ENCODE data around the gene S100A8.

Gene S100A8

DNA sequence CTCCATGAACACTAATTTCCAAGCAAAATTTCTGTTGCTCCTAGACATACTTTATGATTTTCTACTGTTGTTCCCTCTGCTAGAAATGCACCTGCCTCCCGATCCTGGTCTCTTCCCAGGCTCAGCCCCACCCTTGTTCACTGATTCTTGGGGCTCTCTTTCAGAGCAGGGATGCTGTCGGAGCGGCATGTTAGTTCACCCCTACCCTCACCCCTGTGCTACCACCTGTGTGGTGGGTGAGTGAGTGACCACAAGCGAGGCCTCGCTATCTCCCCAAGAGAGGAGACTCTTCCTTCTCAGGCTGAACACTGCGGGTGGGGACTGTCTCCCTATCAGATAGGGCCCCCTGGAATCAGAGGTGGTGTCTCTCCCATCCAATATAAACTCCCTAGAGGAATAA lies 4.9 kb upstream of the S100A8 start:
- in situ Hi-C loops (cut with MboI; ENCODE audit: low pct_unique_long_range_greater_than_20kb, low sequenced_read_pairs): no loop called here

GRCh38 chr1:153395136-153395685 lies 4.3 kb upstream of the S100A8 start:
- in situ Hi-C loops (cut with MboI; ENCODE audit: low pct_unique_long_range_greater_than_20kb, low sequenced_read_pairs): no loop called here
- no peak for DNase-seq

More for the DNA sequence above, 4.9 kb upstream of the S100A8 start:
- no peak for DNase-seq

DNA sequence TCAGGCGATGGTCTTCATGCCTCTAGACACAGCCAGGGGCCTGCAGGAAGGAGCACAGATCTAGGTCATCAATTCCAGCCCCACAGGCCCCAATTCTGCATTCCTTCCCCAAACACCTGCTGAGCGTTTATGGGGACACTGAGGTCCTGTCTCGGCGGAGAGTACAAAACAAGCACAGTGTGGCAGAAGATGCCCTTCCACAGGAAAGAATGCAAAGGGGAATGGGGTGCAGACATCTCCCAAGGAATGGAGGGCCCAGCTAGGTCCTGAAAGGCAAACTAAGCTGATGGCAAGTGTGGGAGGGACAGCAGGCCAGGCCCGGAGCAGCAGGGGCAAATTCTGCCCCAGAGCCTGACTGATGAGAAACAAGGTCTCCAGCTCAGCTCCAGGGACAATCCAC lies 3.5 kb upstream of the S100A8 start:
- DNase-seq: no peak
- in situ Hi-C loops (cut with MboI; ENCODE audit: low pct_unique_long_range_greater_than_20kb, low sequenced_read_pairs): no loop called here

- no peak for DNase-seq
- in situ Hi-C loops (cut with MboI; ENCODE audit: low pct_unique_long_range_greater_than_20kb, low sequenced_read_pairs): no loop called here
Measured at GRCh38 chr1:153393926-153394325, 3.1 kb upstream of the S100A8 start.

GRCh38 chr1:153392822-153393221 lies 1.9 kb upstream of the S100A8 start:
- DNase-seq: no peak
- in situ Hi-C loops (cut with MboI; ENCODE audit: low pct_unique_long_range_greater_than_20kb, low sequenced_read_pairs): no loop called here

DNA sequence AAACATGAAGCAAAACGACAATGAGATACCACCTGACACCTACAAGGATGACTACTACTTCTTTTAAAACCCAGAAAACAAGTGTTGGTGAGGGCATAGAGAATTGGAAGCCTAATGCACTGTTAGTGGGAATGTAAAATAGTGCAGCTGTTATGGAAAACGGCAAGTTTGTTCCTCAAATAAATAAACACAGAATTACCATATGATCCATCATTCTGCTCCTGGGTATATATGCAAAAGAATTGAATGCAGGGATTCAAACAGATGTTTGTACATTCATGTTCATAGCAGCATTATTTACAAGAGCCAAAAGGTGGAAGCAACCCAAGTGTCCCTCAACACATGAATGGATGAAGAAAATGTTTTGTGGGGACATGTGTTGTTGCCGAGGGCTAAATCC lies 1.4 kb upstream of the S100A8 start:
- no peak for DNase-seq
- in situ Hi-C loops (cut with MboI; ENCODE audit: low pct_unique_long_range_greater_than_20kb, low sequenced_read_pairs): no loop called here

DNA sequence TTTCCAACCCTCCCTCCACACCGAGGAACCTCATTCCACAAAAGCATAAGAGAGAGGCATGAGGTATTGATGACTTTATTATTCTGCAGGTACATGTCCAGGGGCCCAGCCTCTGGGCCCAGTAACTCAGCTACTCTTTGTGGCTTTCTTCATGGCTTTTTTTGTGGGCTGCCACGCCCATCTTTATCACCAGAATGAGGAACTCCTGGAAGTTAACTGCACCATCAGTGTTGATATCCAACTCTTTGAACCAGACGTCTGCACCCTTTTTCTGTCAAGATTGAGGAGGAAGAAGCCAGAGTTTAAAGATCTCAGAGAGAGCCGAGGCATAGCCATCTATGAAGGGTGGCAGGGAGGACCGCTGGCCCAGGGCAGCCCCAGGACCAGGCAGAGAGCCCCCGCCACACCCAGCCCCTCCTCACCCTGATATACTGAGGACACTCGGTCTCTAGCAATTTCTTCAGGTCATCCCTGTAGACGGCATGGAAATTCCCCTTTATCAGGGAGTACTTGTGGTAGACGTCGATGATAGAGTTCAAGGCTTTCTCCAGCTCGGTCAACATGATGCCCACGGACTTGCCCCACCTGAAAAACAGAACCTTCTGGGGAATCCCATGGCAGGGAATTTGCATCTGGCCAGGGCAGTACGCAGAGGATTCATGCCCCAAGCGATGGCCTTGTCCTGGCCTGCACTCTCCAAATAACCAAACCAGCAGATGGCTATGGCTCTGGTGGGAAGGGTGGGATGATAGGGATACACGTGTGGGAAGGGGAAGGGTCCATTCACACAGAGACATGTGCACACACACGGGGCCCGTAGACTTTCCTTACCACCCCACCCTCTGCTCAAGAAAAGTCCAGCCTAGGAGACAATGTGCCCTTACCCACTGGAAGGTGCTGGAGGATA lies 647 bp downstream of the S100A8 start:
- in situ Hi-C loops (cut with MboI; ENCODE audit: low pct_unique_long_range_greater_than_20kb, low sequenced_read_pairs): no loop called here
- DNase-seq: peak; percentile 20

GRCh38 chr1:153389401-153389800 lies 1.5 kb downstream of the S100A8 start:
- no peak for DNase-seq
- in situ Hi-C loops (cut with MboI; ENCODE audit: low pct_unique_long_range_greater_than_20kb, low sequenced_read_pairs): no loop called here

DNA sequence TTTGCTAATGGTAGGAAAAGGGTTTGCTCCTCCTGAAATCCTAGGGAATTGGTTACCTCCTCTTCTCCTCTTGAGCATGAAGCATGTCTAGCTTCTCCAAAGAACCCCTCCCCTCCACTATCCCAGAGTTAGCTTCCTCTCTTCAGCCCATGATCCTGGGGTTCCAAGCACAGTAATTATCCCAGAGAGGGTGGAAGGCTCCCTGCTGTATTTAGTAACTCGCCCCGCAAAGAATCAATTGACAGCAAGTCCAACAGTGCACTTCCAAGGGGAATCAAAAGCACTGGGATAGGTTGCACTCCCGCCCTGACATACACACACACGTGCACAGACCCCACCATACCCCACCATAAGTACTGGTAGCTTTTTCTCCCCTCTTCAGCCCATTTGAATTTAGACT lies 3.1 kb downstream of the S100A8 start:
- no peak for DNase-seq
- in situ Hi-C loops (cut with MboI; ENCODE audit: low pct_unique_long_range_greater_than_20kb, low sequenced_read_pairs): no loop called here

GRCh38 chr1:153387001-153387400 lies 3.9 kb downstream of the S100A8 start:
- in situ Hi-C loops (cut with MboI; ENCODE audit: low pct_unique_long_range_greater_than_20kb, low sequenced_read_pairs): no loop called here

GRCh38 chr1:153386500-153386901 lies 4.4 kb downstream of the S100A8 start:
- in situ Hi-C loops (cut with MboI; ENCODE audit: low pct_unique_long_range_greater_than_20kb, low sequenced_read_pairs): no loop called here
- DNase-seq: peak; percentile 57

More at GRCh38 chr1:153387001-153387400, 3.9 kb downstream of the S100A8 start:
- no peak for DNase-seq

- DNase-seq: no peak
- in situ Hi-C loops (cut with MboI; ENCODE audit: low pct_unique_long_range_greater_than_20kb, low sequenced_read_pairs): no loop called here
Measured at GRCh38 chr1:153384958-153385580, 5.8 kb downstream of the S100A8 start.

GRCh38 chr1:153380711-153381110 lies 10.2 kb downstream of the S100A8 start:
- no peak for DNase-seq
- in situ Hi-C loops (cut with MboI; ENCODE audit: low pct_unique_long_range_greater_than_20kb, low sequenced_read_pairs): no loop called here

DNA sequence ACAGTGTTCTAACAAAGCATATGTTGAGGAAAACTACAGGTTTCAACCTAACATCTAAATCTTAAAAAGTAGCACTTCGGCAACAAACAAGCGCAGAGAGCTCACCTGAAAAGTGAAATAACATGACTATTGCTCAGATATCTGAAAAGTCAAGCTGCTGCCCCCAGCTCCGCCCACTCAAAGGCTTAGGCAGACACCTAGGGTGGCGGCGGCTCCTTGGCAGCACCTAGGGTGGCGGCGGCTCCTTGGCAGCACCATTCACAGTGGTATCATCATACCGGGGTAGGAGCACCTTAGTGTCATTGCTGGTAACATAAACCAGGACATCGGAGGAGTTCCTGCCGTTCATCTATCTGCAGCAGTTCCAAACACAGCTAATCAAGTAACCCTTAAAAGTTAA lies 11.3 kb downstream of the S100A8 start:
- in situ Hi-C loops (cut with MboI; ENCODE audit: low pct_unique_long_range_greater_than_20kb, low sequenced_read_pairs): no loop called here
- no peak for DNase-seq

DNA sequence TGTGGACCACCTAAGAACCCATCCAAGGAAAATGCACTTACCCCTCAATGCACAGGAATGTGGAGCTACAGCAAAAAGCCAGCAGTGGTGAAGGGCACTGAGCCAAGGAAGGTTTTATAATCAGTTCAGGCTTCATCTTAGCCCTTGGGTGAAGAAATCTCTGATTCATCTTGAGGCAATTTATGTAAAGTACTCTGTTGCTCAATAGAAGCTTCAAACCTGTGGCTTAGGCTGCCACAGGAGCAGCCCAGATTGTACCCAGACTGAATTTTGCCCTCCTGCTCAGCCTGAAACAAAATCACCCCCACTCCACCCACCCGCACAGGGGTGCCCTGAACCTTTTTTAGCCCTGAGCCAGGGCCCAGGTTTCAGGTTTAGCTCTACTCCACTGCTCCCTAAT lies 15.4 kb downstream of the S100A8 start, which contains the start of gene S100A12:
S100A12 (minus strand) TSS at position 111 of the 400 bp plus-strand sequence. CDS start 1,029 bp downstream, outside the sequence.
- no peak for DNase-seq
- in situ Hi-C loops (cut with MboI; ENCODE audit: low pct_unique_long_range_greater_than_20kb, low sequenced_read_pairs): no loop called here

DNA sequence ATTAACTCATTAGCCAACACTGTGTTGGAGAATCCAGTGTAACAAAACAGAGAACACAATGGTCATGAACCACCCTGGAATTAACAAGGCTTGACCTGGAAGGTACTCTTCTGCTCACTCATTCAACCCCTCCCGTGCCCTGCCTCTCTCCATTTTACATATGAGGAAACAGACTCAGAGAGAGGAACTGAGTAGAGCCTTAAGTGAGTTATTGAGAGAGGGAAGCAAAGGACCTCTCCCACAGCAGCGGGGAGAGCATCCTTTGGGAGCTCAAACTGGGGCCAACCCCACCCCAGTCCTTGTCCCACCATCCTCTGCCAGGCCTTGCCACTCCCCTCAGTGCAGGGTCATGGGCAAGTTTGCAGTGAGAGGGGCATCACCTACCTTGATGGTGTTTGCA lies 16.8 kb downstream of the S100A8 start:
- in situ Hi-C loops (cut with MboI; ENCODE audit: low pct_unique_long_range_greater_than_20kb, low sequenced_read_pairs): no loop called here
- DNase-seq: no peak

DNA sequence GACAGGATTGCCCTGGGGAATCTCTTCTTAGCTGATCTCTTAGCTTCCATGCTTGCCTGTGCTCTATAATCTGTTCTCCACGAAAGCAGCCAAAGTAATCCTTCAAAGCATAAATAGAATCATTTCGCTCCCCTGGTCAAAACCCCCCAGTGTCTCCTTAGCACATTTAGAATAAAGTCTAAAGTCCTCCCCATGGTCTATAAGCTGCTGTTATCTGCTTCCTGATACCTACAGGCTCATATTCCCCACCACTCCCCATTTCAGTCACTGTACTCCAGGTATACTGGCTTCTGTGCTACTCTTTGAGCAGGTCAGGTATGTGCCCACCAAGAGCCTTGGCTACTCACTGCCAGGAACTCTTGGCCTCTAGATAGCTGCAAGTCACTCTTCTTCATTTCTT lies 18.3 kb downstream of the S100A8 start:
- in situ Hi-C loops (cut with MboI; ENCODE audit: low pct_unique_long_range_greater_than_20kb, low sequenced_read_pairs): no loop called here
- no peak for DNase-seq

DNA sequence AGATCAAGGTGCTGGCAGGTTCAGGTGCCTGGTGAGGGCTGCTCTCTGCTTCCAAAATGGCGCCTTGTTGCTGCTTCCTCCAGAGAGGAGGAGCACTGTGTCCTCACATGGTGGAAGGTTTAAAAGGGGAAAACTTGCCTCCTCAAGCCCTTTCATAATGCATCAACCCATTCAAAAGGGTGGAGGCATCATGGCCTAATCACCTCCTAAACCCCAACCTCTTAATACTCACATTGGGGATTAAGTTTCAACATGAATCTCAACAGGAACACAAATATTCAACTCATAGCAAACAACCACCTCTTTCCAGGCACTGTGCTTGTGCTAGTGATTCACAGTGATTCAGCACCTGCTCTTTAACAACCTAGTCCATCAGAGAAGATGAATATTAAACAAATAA lies 19.6 kb downstream of the S100A8 start:
- in situ Hi-C loops (cut with MboI; ENCODE audit: low pct_unique_long_range_greater_than_20kb, low sequenced_read_pairs): no loop called here
- no peak for DNase-seq

GRCh38 chr1:153370146-153370545 lies 20.7 kb downstream of the S100A8 start:
- in situ Hi-C loops (cut with MboI; ENCODE audit: low pct_unique_long_range_greater_than_20kb, low sequenced_read_pairs): no loop called here
- DNase-seq: no peak

DNA sequence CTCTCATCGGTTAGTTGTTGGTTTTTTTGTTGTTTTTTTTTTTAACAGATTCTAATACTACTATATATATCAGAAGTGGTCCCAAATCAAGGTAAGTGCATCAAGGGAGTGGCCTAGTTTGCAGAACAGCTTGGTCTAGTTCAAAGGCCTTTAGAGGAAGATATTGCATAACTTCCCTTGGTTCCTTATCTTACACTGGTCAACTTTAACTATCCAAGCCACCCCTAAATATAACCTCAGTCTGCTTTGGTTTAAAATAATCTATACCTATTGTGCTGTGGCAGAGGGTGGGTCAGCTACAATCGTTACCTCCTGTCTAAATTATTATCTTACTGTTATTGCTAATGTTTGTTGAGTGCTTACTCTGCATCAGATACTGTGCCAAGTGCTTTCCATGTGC lies 22.4 kb downstream of the S100A8 start:
- in situ Hi-C loops (cut with MboI; ENCODE audit: low pct_unique_long_range_greater_than_20kb, low sequenced_read_pairs): loop anchor here (10.0 kb wide), 1 partner anchor 116 kb away; no protein-coding TSS in a partner anchor
- DNase-seq: no peak
